Heart left ventricle (tissue), 16 donors: ENCODE results near the gene MKRN2OS. TPM values are rescaled to one million over a fixed set of nuclear protein-coding genes. Genes with fewer than 3 reads are reported as not detected.

Experiments
- ATAC-seq, 4 donors: fragments of 200-7000 bp; cut with Tn5 transposase; one replicate each; pipeline ENCODE4 v1.9.1; 2020 to 2022; ENCODE audit warnings: moderate library complexity in 4 of 4, mild to moderate bottlenecking in 3 of 4, moderate number of reproducible peaks in 1 of 4
- DNase-seq, 5 donors: peaks; one replicate each; pipeline ENCODE4 v3.0.0-alpha.2; 2020
- H3K27ac ChIP-seq, 12 donors: fragments of 200-600 bp; sonication (generic) in 4 of 12; one replicate each; pipeline versions ENCODE4 v1.5.0 to v1.8.0; 2016 to 2022; ENCODE audit warnings: mild to moderate bottlenecking in 2 of 12
- H3K27me3 ChIP-seq, 9 donors: fragments of 200-600 bp; sonication (generic) in 2 of 9; one replicate each; pipeline versions ENCODE4 v1.5.1 to v1.8.0; 2016 to 2022; ENCODE audit warnings: mild to moderate bottlenecking in 3 of 9
- H3K36me3 ChIP-seq, 9 donors: fragments of 200-600 bp; sonication (generic) in 2 of 9; one replicate each; pipeline versions ENCODE4 v1.5.0 to v1.8.0; 2018 to 2022; ENCODE audit warnings: mild to moderate bottlenecking in 2 of 9
- H3K4me1 ChIP-seq, 12 donors: fragments of 200-600 bp; sonication (generic) in 4 of 12; one replicate each; pipeline versions ENCODE4 v1.5.0 to v1.8.0; 2016 to 2022; ENCODE audit warnings: mild to moderate bottlenecking in 3 of 12
- H3K4me3 ChIP-seq, 12 donors: fragments of 200-600 bp; sonication (generic) in 4 of 12; one replicate each; pipeline versions ENCODE4 v1.5.0 to v1.8.0; 2017 to 2022; ENCODE audit warnings: mild to moderate bottlenecking in 9 of 12, moderate library complexity in 4 of 12
- H3K9me3 ChIP-seq, 12 donors: fragments of 200-600 bp; sonication (generic) in 4 of 12; one replicate each; pipeline versions ENCODE4 v1.5.0 to v1.8.0; 2016 to 2022; ENCODE audit warnings: mild to moderate bottlenecking in 1 of 12
- CTCF ChIP-seq, 12 donors: fragments of 200-600 bp; sonication (generic) in 4 of 12; IDR thresholded peaks; one replicate each; pipeline versions ENCODE4 v1.5.0 to v1.8.0; 2018 to 2022; ENCODE audit warnings: antibody characterized with exemption in 12 of 12, mild to moderate bottlenecking in 5 of 12
- POLR2A ChIP-seq, 2 donors: fragments of 450-650 bp; IDR thresholded peaks; one replicate each; pipeline ENCODE4 v1.6.1; 2017; ENCODE audit warnings: antibody characterized with exemption in 2 of 2, mild to moderate bottlenecking in 2 of 2, moderate library complexity in 2 of 2
- WGBS, 4 donors: extraction: QIAGEN DNeasy Blood & Tissue Kit in 2 of 4; methylation state at CpG; one replicate each; pipeline versions ENCODE4 v1.1.5 to v1.1.7; 2013 to 2018; 5-methylcytosine and 5-hydroxymethylcytosine counted together
- intact Hi-C, 10 donors: fragments of 100-400 bp; cut with DNase I; formaldehyde crosslinking; loops; one replicate each; pipeline versions ENCODE4 v1.11.1 to v1.14.2; 2022
- polyA plus RNA-seq, 2 donors: library from polyadenylated mRNA; stranded (reverse); fragments of 200-250 nt; gene quantifications; one replicate each; pipeline ENCODE4 v1.2.3, GENCODE V29; 2013
- total RNA-seq, 9 donors: library from RNA; depleted of rRNA in 2 of 9; stranded (reverse); fragments of >200 nt in 2 of 9; fragmentation: NEBNext Ultra II Directional in 3 of 9; extraction: Animal tissue kit (Norgen Biotek cat#: 25700) in 3 of 9; gene quantifications; one replicate each; pipeline versions ENCODE4 v1.1.0 to v1.2.4, GENCODE V29; 2016 to 2023
- donor health status: ischemic (EF 13 %, LVEDD 7.1; RV severe dilation, severe dysfunction).
- donor health status: healthy with polysubstance abuse.
- donor health status: DM: no; HTN: yes; CAD: no.
- donor health status: DM: no; HTN: no; CAD: no.
- donor health status: ischemic (EF 25% LVEDD 6.9; RV normal size, moderate dysfunction).
- donor health status: ischemic (EF 25% LVEDD 5.7; RV mildly dilated, moderate dysfunction).
- donor health status: healthy.
- donor health status: DM: yes; HTN: yes; CAD: no.
- donor health status: ischemic (EF 35%, LVEDD 5.7; RV mildly dilated, moderate dysfunction).
- donor health status: nonischemic (EF 11% LVEDD 7.7; RV severe dilation, severe dysfunction).
- donor health status: DM: yes; HTN: yes; CAD: no.
- donor health status: PGD.
- donor health status: ischemic (EF 29% LVEDD 5.4; RV normal size, mild dysfunction).
- donor health status: nonischemic (EF 23%, LVEDD 6.1; RV moderate dilation, normal function).

The MKRN2OS gene
- total and polyA plus RNA-seq, 11 donors: 0.42 to 11.4 (median 1.1) TPM; not detected in 4

GRCh38 chr3:12569836-12570235, 24.5 kb upstream of the MKRN2OS start:
- Histone ChIP-seq H3K4me3 (no peak overlapping the region), H3K27ac (no peak overlapping the region), H3K4me1 (peaks cover 0 to 26% (median 14%) of the 10 kb centered on the region in 12 donors), H3K9me3 (peaks cover 0 to 25% (median 9%) of the 10 kb centered on the region in 12 donors), H3K27me3 (no peaks in the 10 kb centered on the region), H3K36me3 (peaks cover 0 to 64% (median 57%) of the 10 kb centered on the region in 9 donors)
- DNase-seq: no peak
- WGBS, 4 donors: 85 to 91% (median 86%) methylated on average over 6 of the region's 6 CpGs
- intact Hi-C loops: loop anchor here in 1 of 10 donors (10.0 kb wide), 1 partner anchor 155 kb away; no protein-coding TSS in a partner anchor
- no peak for TF ChIP-seq POLR2A (IDR thresholded peaks at IDR 0.05)
- TF ChIP-seq CTCF (IDR thresholded peaks at IDR 0.05): no peak
- no peak for ATAC-seq

GRCh38 chr3:12568747-12569146, 23.4 kb upstream of the MKRN2OS start:
- H3K36me3 ChIP-seq: peaks cover 0 to 53% (median 46%) of the 10 kb centered on the region in 9 donors
- peak in 2 of 4 donors; percentile 37 to 55 for ATAC-seq
- no peaks in the 10 kb centered on the region for H3K27me3 ChIP-seq
- no peak for TF ChIP-seq POLR2A (IDR thresholded peaks at IDR 0.05)
- TF ChIP-seq CTCF (IDR thresholded peaks at IDR 0.05): no peak
- WGBS, 4 donors: 44 to 70% (median 56%) methylated on average over 3 of the region's 3 CpGs
- H3K4me3 ChIP-seq: no peak overlapping the region
- no peak for DNase-seq
- intact Hi-C loops: loop anchor here in 1 of 10 donors (10.0 kb wide), 1 partner anchor 156 kb away; no protein-coding TSS in a partner anchor
- peaks cover 0 to 16% (median 6%) of the 10 kb centered on the region in 12 donors for H3K4me1 ChIP-seq
- H3K9me3 ChIP-seq: peaks cover 0 to 25% (median 9%) of the 10 kb centered on the region in 12 donors
- H3K27ac ChIP-seq: peak overlapping the region in 1 of 12 donors; percentile 17

DNA sequence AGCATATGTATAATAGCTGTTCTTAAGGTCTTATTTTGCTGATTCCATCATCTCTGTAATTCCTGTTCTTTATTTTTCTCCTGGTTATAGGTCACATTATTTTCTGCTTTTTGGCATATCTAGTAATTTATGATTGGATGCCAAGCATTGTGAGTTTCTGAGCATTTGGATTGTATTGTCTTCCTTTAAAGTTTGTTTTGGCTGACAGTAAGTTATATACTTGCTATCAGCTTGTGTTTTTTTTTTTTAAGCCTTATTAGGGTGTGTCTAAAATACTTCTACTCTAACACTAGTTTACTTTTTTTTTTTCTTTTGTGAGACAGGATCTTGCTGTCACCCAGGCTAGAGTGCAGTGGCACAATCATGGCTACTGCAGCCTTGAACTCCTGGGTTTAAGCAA, 21.7 kb upstream of the MKRN2OS start:
- DNase-seq: no peak
- Histone ChIP-seq H3K36me3 (peaks cover 0 to 36% (median 28%) of the 10 kb centered on the region in 9 donors), H3K27ac (no peak overlapping the region), H3K27me3 (no peaks in the 10 kb centered on the region), H3K4me1 (peaks cover 0 to 29% (median 17%) of the 10 kb centered on the region in 12 donors), H3K9me3 (peaks cover 0 to 25% (median 9%) of the 10 kb centered on the region in 12 donors), H3K4me3 (no peak overlapping the region)
- ATAC-seq: no peak
- TF ChIP-seq CTCF (IDR thresholded peaks at IDR 0.05) (no peak), POLR2A (IDR thresholded peaks at IDR 0.05) (no peak)
- intact Hi-C loops: loop anchor here in 1 of 10 donors (10.0 kb wide), 1 partner anchor 158 kb away; no protein-coding TSS in a partner anchor

DNA sequence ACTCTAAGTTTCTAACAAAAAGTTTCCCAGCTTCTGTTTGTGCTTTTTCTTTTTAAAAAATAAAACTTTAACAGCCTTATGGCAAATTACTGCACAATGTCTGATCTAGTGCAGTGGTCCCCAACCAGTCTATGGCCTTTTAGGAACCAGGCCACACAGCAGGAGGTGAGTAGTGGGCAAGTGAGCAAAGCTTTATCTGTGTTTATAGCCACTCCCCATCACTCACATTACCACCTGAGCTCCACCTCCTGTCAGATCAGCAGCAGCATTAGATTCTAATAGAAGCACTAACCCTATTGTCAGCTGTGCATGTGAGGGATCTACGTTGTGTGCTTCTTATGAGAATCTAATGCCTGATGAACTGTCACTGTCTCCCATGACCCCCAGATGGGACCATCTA, 17.2 kb upstream of the MKRN2OS start:
- Histone ChIP-seq H3K4me3 (no peak overlapping the region), H3K27me3 (no peaks in the 10 kb centered on the region), H3K4me1 (peaks cover 0 to 59% (median 48%) of the 10 kb centered on the region in 12 donors), H3K36me3 (no peaks in the 10 kb centered on the region), H3K27ac (peak overlapping the region in 4 of 12 donors; percentile 33 to 96 (median 60)), H3K9me3 (peaks cover 0 to 25% (median 9%) of the 10 kb centered on the region in 12 donors)
- intact Hi-C loops: loop anchor here in 2 of 10 donors (5.0 to 10.0 kb wide), 2 partner anchors 100 to 162 kb away; partner anchors contain the start of gene RAF1 (in 1 of the 2)
- no peak for DNase-seq
- no peak for TF ChIP-seq POLR2A (IDR thresholded peaks at IDR 0.05)
- TF ChIP-seq CTCF (IDR thresholded peaks at IDR 0.05): no peak
- 55 to 58% (median 58%) methylated on average over 1 of the region's 1 CpG for WGBS, 4 donors
- ATAC-seq: no peak
